CD14-positive monocyte (primary cell): ENCODE measurements around the gene GATAD2A. TPM values are rescaled to one million over a fixed set of nuclear protein-coding genes. Genes with fewer than 3 reads are reported as not detected.

Source experiments
- DNase-seq, 3 donors: peaks; one replicate each; pipeline ENCODE4 v3.0.0-alpha.2; 2011 to 2022
- H2AFZ ChIP-seq: 2 replicates; pipeline ENCODE4 v1.6.0; 2012; ENCODE audit warnings: mild to moderate bottlenecking, low read depth, low read length, inconsistent platforms; ENCODE audit not compliant: insufficient read depth, poor library complexity, severe bottlenecking
- H3K27ac ChIP-seq, 2 donors: 1 replicate in 1 of 2; 2 replicates in 1 of 2; pipeline ENCODE4 v1.5.1; 2012 to 2013; ENCODE audit warnings: low read length in 2 of 2, control low read depth in 1 of 2, inconsistent platforms in 1 of 2, low read depth in 1 of 2, mild to moderate bottlenecking in 1 of 2
- H3K27me3 ChIP-seq, 2 donors: one replicate each; pipeline versions ENCODE4 v1.6.0 to v1.6.1; 2011 to 2013; ENCODE audit warnings: low read length in 2 of 2; ENCODE audit not compliant: control insufficient read depth in 2 of 2, insufficient read depth in 2 of 2
- H3K36me3 ChIP-seq, 2 donors: replicated peaks in 1 of 2; 1 replicate in 1 of 2; 2 replicates in 1 of 2; pipeline versions ENCODE4 v1.5.1 to v1.6.1; 2012 to 2013; ENCODE audit warnings: low read length in 2 of 2, control low read depth in 1 of 2, inconsistent platforms in 1 of 2, mild to moderate bottlenecking in 1 of 2; ENCODE audit not compliant: insufficient read depth in 2 of 2, control insufficient read depth in 1 of 2
- H3K4me1 ChIP-seq, 2 donors: 1 replicate in 1 of 2; 2 replicates in 1 of 2; pipeline versions ENCODE4 v1.5.1 to v1.6.1; 2012 to 2013; ENCODE audit warnings: low read length in 2 of 2, control low read depth in 1 of 2, inconsistent platforms in 1 of 2, mild to moderate bottlenecking in 1 of 2, moderate library complexity in 1 of 2; ENCODE audit not compliant: insufficient read depth in 2 of 2, control insufficient read depth in 1 of 2
- H3K4me2 ChIP-seq: replicated peaks from 2 replicates; pipeline ENCODE3; 2012; ENCODE audit warnings: low read length, moderate library complexity, mild to moderate bottlenecking; ENCODE audit not compliant: poor library complexity, severe bottlenecking; ENCODE audit errors: extremely low read depth
- H3K4me3 ChIP-seq, 3 experiments: fragments of 200-600 bp in 1 of 3; sonication (generic) in 1 of 3; replicated peaks in 1 of 3; 1 replicate in 2 of 3; 2 replicates in 1 of 3; pipeline ENCODE4 v1.5.1; 2011 to 2013; ENCODE audit warnings: low read length in 3 of 3, mild to moderate bottlenecking in 3 of 3, control low read depth in 2 of 3, low read depth in 2 of 3, inconsistent platforms in 1 of 3, moderate library complexity in 1 of 3
- H3K79me2 ChIP-seq: 2 replicates; pipeline ENCODE4 v1.6.0; 2012; ENCODE audit warnings: mild to moderate bottlenecking, control low read depth, inconsistent platforms, low read length, moderate library complexity; ENCODE audit not compliant: insufficient read depth
- H3K9ac ChIP-seq: 2 replicates; pipeline ENCODE4 v1.6.0; 2017; ENCODE audit warnings: low read length, mild to moderate bottlenecking; ENCODE audit not compliant: insufficient read depth, poor library complexity, severe bottlenecking
- H3K9me3 ChIP-seq, 2 donors: replicated peaks in 1 of 2; 1 replicate in 1 of 2; 2 replicates in 1 of 2; pipeline versions ENCODE4 v1.5.1 to v1.6.1; 2012 to 2013; ENCODE audit warnings: low read length in 2 of 2, control low read depth in 1 of 2; ENCODE audit not compliant: control insufficient read depth in 1 of 2, insufficient read depth in 1 of 2
- H4K20me1 ChIP-seq: 2 replicates; pipeline ENCODE4 v1.6.0; 2012; ENCODE audit warnings: mild to moderate bottlenecking, low read length, control low read depth, moderate library complexity; ENCODE audit not compliant: insufficient read depth
- H3K27ac Mint-ChIP-seq, 7 donors: one replicate each; pipeline ENCODE4 v1.8.0; 2020; ENCODE audit warnings: mild to moderate bottlenecking in 7 of 7, mixed read lengths in 7 of 7, moderate library complexity in 6 of 7, inconsistent platforms in 2 of 7
- H3K27me3 Mint-ChIP-seq, 3 donors: one replicate each; pipeline ENCODE4 v1.8.0; 2021 to 2022; ENCODE audit warnings: low read depth in 3 of 3, mild to moderate bottlenecking in 3 of 3, mixed read lengths in 3 of 3, moderate library complexity in 3 of 3, inconsistent platforms in 1 of 3
- H3K36me3 Mint-ChIP-seq, 2 donors: one replicate each; pipeline ENCODE4 v1.8.0; 2020; ENCODE audit warnings: mixed read lengths in 2 of 2, inconsistent platforms in 1 of 2, mild to moderate bottlenecking in 1 of 2
- H3K4me1 Mint-ChIP-seq: one replicate; pipeline ENCODE4 v1.8.0; 2020; ENCODE audit warnings: mild to moderate bottlenecking, mixed read lengths
- H3K4me3 Mint-ChIP-seq, 2 donors: one replicate each; pipeline ENCODE4 v1.8.0; 2020; ENCODE audit warnings: mild to moderate bottlenecking in 2 of 2, mixed read lengths in 2 of 2, moderate library complexity in 1 of 2
- H3K9me3 Mint-ChIP-seq, 7 donors: one replicate each; pipeline ENCODE4 v1.8.0; 2020 to 2022; ENCODE audit warnings: mixed read lengths in 7 of 7, mild to moderate bottlenecking in 6 of 7, moderate library complexity in 6 of 7, inconsistent platforms in 2 of 7
- CTCF ChIP-seq: fragments of 200-600 bp; IDR thresholded peaks from one replicate; pipeline ENCODE4 v1.8.0; 2022; ENCODE audit warnings: antibody characterized with exemption, mild to moderate bottlenecking
- WGBS: methylation state at CpG from one replicate; pipeline ENCODE4 v1.1.5; 2013; ENCODE audit warnings: missing lambda C conversion rate; ENCODE audit not compliant: insufficient coverage; 5-methylcytosine and 5-hydroxymethylcytosine counted together
- intact Hi-C, 2 donors: fragments of 100-400 bp; cut with micrococcal nuclease; formaldehyde crosslinking; loops; one replicate each; pipeline versions ENCODE4 v1.15.0 to v1.15.1; 2023
- polyA plus RNA-seq, 3 donors: library from polyadenylated mRNA; depleted of rRNA in 1 of 3; unstranded in 2 of 3; stranded (reverse) in 1 of 3; fragments of 300-500 nt in 2 of 3; fragments of >200 nt in 1 of 3; fragmentation: Illumina TruSeq in 2 of 3; gene quantifications; 1 replicate in 2 of 3; 2 replicates in 1 of 3; pipeline ENCODE4 v1.2.3, GENCODE V29; 2012 to 2021

The GATAD2A gene
- polyA plus RNA-seq, 3 donors = 8.0 to 35.9 (median 8.7) TPM

GRCh38 chr19:19490214-19490968, 84.9 kb downstream of the GATAD2A start:
- peaks cover 35 to 61% of the 10 kb centered on the region in 2 donors for H3K36me3 ChIP-seq

More at GRCh38 chr19:19490214-19490968, 84.9 kb downstream of the GATAD2A start:
- intact Hi-C loops = loop anchor here in 1 of 2 donors (2.0 to 5.0 kb wide), 2 partner anchors 124 to 343 kb away; no protein-coding TSS in a partner anchor
- Mint-ChIP-seq H3K4me3 (no peak overlapping the region), H3K4me1 (peaks cover 39% of the 10 kb centered on the region), H3K27me3 (peaks cover 0 to 3% (median 1%) of the 10 kb centered on the region in 3 donors), H3K27ac (peak overlapping the region; percentile 94 to 97 (median 96)), H3K9me3 (no peaks in the 10 kb centered on the region), H3K36me3 (peaks cover 35 to 66% of the 10 kb centered on the region in 2 donors)
- no peak overlapping the region for H3K9ac ChIP-seq
- 27% methylated on average over 16 of the region's 20 CpGs for WGBS
- no peak overlapping the region for H3K4me2 ChIP-seq
- peaks cover 43% of the 10 kb centered on the region for H4K20me1 ChIP-seq
- H2AFZ ChIP-seq = peak overlapping the region; percentile 24
- H3K27me3 ChIP-seq = no peaks in the 10 kb centered on the region
- peak; percentile 75 for TF ChIP-seq CTCF
- H3K27ac ChIP-seq = peak overlapping the region; percentile 87 to 94
- H3K79me2 ChIP-seq = peaks cover 71% of the 10 kb centered on the region
- DNase-seq = peak; percentile 74 to 83 (median 80)
- H3K4me3 ChIP-seq = no peak overlapping the region
- H3K4me1 ChIP-seq = peaks cover 23 to 32% of the 10 kb centered on the region in 2 donors
- H3K9me3 ChIP-seq = no peaks in the 10 kb centered on the region
